ENCODE results near the gene FBXO42.

GRCh38 chr1:16250524-16251251, 101.6 kb downstream of the FBXO42 start:
- TF ChIP-seq POLR2A (IDR thresholded peaks at IDR 0.05; ENCODE audit: low read depth) = no peak
- TF ChIP-seq, protein P1, sequence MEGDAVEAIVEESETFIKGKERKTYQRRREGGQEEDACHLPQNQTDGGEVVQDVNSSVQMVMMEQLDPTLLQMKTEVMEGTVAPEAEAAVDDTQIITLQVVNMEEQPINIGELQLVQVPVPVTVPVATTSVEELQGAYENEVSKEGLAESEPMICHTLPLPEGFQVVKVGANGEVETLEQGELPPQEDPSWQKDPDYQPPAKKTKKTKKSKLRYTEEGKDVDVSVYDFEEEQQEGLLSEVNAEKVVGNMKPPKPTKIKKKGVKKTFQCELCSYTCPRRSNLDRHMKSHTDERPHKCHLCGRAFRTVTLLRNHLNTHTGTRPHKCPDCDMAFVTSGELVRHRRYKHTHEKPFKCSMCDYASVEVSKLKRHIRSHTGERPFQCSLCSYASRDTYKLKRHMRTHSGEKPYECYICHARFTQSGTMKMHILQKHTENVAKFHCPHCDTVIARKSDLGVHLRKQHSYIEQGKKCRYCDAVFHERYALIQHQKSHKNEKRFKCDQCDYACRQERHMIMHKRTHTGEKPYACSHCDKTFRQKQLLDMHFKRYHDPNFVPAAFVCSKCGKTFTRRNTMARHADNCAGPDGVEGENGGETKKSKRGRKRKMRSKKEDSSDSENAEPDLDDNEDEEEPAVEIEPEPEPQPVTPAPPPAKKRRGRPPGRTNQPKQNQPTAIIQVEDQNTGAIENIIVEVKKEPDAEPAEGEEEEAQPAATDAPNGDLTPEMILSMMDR (IDR thresholded peaks at IDR 0.05) = no peak

All from esophagus muscularis mucosa (tissue), 3 donors.